NCI-H2107 (cell line): ENCODE results near the gene CHRNA3.
"Not testable (repeated sequence)": the region's sequence is repeated elsewhere in the genome, so short reads cannot be mapped to it uniquely, and the experiment has no call there.

Experiments used
- DNase-seq: peaks from one replicate; lab custom pipeline; 2025; lab: John Stamatoyannopoulos, UW

Gene CHRNA3

GRCh38 chr15:78560201-78560600, 60.6 kb downstream of the CHRNA3 start:
- DNase-seq: not testable (repeated sequence)

GRCh38 chr15:78552597-78552996, 68.2 kb downstream of the CHRNA3 start:
- no peak for DNase-seq

- DNase-seq: no peak
Observed at GRCh38 chr15:78551902-78552301, 68.9 kb downstream of the CHRNA3 start.

GRCh38 chr15:78550815-78551214, 70.0 kb downstream of the CHRNA3 start:
- DNase-seq: no peak

- no peak for DNase-seq
Observed at GRCh38 chr15:78550194-78550593, 70.6 kb downstream of the CHRNA3 start.
